M059J (cell line): ENCODE results near the gene EPB41L2. TPM values are rescaled to one million over a fixed set of nuclear protein-coding genes. Genes with fewer than 3 reads are reported as not detected.
"Not testable (repeated sequence)": the region's sequence is repeated elsewhere in the genome, so short reads cannot be mapped to it uniquely, and the experiment has no call there.

Experiments used
- DNase-seq: peaks from one replicate; pipeline ENCODE4 v3.0.0-alpha.2; 2012; ENCODE audit warnings: low read depth
- total RNA-seq: library from RNA; depleted of rRNA; stranded (reverse); fragments of >200 nt; shearing (Covaris generic); gene quantifications from 2 replicates; pipeline ENCODE4 v1.2.3, GENCODE V29; 2014

The EPB41L2 gene
- total RNA-seq, 1 experiment from 2014 or later = 43.0 TPM

GRCh38 chr6:130946076-130946475 is 117.0 kb downstream of the EPB41L2 start:
- peak; percentile 53 for DNase-seq

GRCh38 chr6:130945401-130945919 is 117.6 kb downstream of the EPB41L2 start:
- DNase-seq = peak; percentile 38

- DNase-seq = no peak
Observed at GRCh38 chr6:130944486-130944885, 118.6 kb downstream of the EPB41L2 start.

- no peak for DNase-seq
Observed at GRCh38 chr6:130943738-130944137, 119.3 kb downstream of the EPB41L2 start.

GRCh38 chr6:130942752-130943151 is 120.3 kb downstream of the EPB41L2 start:
- DNase-seq = not testable (repeated sequence)

GRCh38 chr6:130937942-130938604 is 125.0 kb downstream of the EPB41L2 start:
- peak; percentile 81 for DNase-seq

GRCh38 chr6:130936933-130937332 is 126.1 kb downstream of the EPB41L2 start:
- no peak for DNase-seq

GRCh38 chr6:130935978-130936377 is 127.1 kb downstream of the EPB41L2 start:
- DNase-seq = peak; percentile 67

GRCh38 chr6:130934848-130935585 is 128.0 kb downstream of the EPB41L2 start:
- DNase-seq = no peak

- peak; percentile 28 for DNase-seq
Observed at GRCh38 chr6:130933712-130934200, 129.3 kb downstream of the EPB41L2 start.

- DNase-seq = no peak
Observed at GRCh38 chr6:130932921-130933320, 130.1 kb downstream of the EPB41L2 start.

GRCh38 chr6:130932438-130932837 is 130.6 kb downstream of the EPB41L2 start:
- DNase-seq = no peak

- no peak for DNase-seq
Observed at GRCh38 chr6:130931683-130932082, 131.4 kb downstream of the EPB41L2 start.

- no peak for DNase-seq
Observed at GRCh38 chr6:130929036-130929678, 133.9 kb downstream of the EPB41L2 start.

GRCh38 chr6:130928158-130928912 is 134.7 kb downstream of the EPB41L2 start:
- no peak for DNase-seq

- peak; percentile 62 for DNase-seq
Observed at GRCh38 chr6:130927305-130927704, 135.7 kb downstream of the EPB41L2 start.

- DNase-seq = no peak
Observed at GRCh38 chr6:130923350-130923749, 139.7 kb downstream of the EPB41L2 start.

GRCh38 chr6:130922922-130923321 is 140.1 kb downstream of the EPB41L2 start:
- no peak for DNase-seq

GRCh38 chr6:130920969-130921368 is 142.1 kb downstream of the EPB41L2 start:
- DNase-seq = no peak

GRCh38 chr6:130918171-130918570 is 144.9 kb downstream of the EPB41L2 start:
- no peak for DNase-seq

- not testable (repeated sequence) for DNase-seq
Observed at GRCh38 chr6:130915606-130916005, 147.4 kb downstream of the EPB41L2 start.

- no peak for DNase-seq
Observed at GRCh38 chr6:130913120-130913519, 149.9 kb downstream of the EPB41L2 start.
